Keratinocyte (primary cell): ENCODE results near the gene VPS13C.

Experiments
- EZH2 ChIP-seq: IDR thresholded peaks from one replicate; pipeline ENCODE4 v1.6.1; 2012; ENCODE audit warnings: inconsistent platforms, mild to moderate bottlenecking, low read length, moderate library complexity
- TF ChIP-seq, protein P1 (sequence below), 3 experiments: IDR thresholded peaks in 1 of 3; conservative IDR thresholded peaks in 1 of 3; optimal IDR thresholded peaks in 1 of 3; 2 replicates in 2 of 3; 3 replicates in 1 of 3; pipeline versions ENCODE3 to v1.5.1; 2011; ENCODE audit warnings: low read length in 3 of 3, mild to moderate bottlenecking in 3 of 3, moderate library complexity in 2 of 3, control low read depth in 1 of 3, inconsistent platforms in 1 of 3; ENCODE audit not compliant: insufficient read depth in 2 of 3; ENCODE audit errors: extremely low read depth in 1 of 3

- TF ChIP-seq, protein P1, sequence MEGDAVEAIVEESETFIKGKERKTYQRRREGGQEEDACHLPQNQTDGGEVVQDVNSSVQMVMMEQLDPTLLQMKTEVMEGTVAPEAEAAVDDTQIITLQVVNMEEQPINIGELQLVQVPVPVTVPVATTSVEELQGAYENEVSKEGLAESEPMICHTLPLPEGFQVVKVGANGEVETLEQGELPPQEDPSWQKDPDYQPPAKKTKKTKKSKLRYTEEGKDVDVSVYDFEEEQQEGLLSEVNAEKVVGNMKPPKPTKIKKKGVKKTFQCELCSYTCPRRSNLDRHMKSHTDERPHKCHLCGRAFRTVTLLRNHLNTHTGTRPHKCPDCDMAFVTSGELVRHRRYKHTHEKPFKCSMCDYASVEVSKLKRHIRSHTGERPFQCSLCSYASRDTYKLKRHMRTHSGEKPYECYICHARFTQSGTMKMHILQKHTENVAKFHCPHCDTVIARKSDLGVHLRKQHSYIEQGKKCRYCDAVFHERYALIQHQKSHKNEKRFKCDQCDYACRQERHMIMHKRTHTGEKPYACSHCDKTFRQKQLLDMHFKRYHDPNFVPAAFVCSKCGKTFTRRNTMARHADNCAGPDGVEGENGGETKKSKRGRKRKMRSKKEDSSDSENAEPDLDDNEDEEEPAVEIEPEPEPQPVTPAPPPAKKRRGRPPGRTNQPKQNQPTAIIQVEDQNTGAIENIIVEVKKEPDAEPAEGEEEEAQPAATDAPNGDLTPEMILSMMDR (optimal IDR thresholded peaks at IDR 0.05 in 1 of 3, IDR thresholded peaks at IDR 0.05 in 1 of 3, conservative IDR thresholded peaks at IDR 0.05 in 1 of 3; ENCODE audit: extremely low read depth in 1 of 3, insufficient read depth in 2 of 3, low read length in 3 of 3) = no peak
- no peak for TF ChIP-seq EZH2
Observed at GRCh38 chr15:62104401-62104800, 44.2 kb upstream of the VPS13C start.
